ENCODE measurements around the gene BIRC2. TPM values are rescaled to one million over a fixed set of nuclear protein-coding genes. Genes with fewer than 3 reads are reported as not detected.

The BIRC2 gene
- total RNA-seq, 1 donor from 2014 or later = 30.4 TPM

DNA sequence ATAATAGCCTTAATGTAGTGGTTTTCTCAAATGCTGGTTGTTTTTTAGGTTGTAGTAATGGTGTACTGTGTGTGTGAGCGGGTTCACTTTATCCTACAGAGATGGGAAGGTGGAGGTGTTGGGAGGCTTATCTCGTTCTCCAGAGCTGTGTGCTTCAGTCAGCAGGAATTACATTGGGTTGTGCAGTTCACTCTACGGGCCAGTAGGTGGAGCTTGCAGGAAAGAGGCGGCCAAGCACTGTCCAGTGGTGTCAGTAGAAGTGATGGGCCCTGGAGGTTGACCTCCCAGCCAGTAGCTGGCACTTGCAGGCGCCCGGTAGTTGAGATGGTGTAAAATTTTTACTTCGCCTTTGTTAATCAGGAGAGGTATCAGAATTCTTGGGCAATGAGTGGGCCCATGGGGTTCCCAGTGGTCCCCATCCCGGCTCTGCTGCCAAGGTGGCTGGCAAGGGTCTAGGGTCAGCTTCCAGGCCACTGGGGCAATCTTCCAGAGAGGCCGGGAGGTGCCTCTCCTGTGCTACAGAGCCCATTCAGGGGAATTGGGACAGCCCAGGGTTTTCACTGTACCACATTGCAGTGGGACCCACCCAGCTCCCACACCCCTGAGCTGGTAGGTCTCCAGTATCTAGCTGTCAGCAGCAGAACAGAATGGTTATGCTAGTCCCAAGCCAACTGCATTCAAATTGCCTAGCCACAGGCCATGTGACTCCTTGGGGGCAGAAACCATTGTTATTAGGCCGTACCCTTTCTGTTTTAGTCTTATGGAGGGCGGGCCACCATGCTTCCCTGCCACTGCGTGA, 43.9 kb downstream of the BIRC2 start:
- intact Hi-C loops (cut with micrococcal nuclease) = no loop called here
- TF ChIP-seq, protein P1, sequence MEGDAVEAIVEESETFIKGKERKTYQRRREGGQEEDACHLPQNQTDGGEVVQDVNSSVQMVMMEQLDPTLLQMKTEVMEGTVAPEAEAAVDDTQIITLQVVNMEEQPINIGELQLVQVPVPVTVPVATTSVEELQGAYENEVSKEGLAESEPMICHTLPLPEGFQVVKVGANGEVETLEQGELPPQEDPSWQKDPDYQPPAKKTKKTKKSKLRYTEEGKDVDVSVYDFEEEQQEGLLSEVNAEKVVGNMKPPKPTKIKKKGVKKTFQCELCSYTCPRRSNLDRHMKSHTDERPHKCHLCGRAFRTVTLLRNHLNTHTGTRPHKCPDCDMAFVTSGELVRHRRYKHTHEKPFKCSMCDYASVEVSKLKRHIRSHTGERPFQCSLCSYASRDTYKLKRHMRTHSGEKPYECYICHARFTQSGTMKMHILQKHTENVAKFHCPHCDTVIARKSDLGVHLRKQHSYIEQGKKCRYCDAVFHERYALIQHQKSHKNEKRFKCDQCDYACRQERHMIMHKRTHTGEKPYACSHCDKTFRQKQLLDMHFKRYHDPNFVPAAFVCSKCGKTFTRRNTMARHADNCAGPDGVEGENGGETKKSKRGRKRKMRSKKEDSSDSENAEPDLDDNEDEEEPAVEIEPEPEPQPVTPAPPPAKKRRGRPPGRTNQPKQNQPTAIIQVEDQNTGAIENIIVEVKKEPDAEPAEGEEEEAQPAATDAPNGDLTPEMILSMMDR (IDR thresholded peaks at IDR 0.05; ENCODE audit: borderline replicate concordance) = peak; percentile 90
- peak; percentile 43 for DNase-seq
- H3K36me3 ChIP-seq = peaks cover 77% of the 10 kb centered on the region
- H3K27ac ChIP-seq (replicated peaks) = no peak overlapping the region
- peaks cover 8% of the 10 kb centered on the region for H3K4me1 ChIP-seq
- no peak overlapping the region for H3K4me3 ChIP-seq
- no peaks in the 10 kb centered on the region for H3K27me3 ChIP-seq (ENCODE audit: low read depth)
- H3K9me3 ChIP-seq (replicated peaks) = no peaks in the 10 kb centered on the region

DNA sequence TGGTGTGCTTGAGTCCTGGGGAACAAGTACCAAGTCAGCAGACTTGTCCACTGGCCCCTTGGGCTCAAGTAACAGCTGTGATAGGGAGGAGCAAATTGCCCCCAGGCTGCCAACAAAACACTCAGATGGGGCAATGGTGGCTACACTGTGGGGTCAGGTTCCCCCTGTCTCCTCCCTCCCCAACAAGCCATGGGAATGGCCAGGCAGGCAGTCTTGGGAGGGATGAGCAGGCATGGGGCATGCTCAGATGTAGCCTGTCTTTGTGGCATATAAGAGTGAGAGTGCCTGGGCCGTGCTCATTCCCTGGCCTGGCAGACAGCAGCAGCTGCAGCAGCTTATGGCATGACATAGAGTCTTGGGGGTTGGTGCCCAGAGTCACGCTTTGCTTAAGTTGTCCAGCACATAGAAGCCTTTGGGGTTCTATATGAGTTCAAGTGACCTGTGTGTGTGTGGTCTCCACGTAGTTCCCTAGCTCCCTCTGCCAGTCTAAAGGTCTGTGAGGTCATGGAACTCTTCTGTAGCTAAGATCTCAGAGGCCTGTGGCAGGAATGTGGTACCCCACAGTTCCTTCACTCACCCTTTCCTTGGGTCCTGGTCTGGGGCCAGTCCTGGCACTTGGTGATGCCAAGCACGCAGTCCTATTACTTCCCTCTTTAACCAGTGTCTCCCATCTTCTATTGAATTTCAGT, 44.7 kb downstream of the BIRC2 start:
- H3K36me3 ChIP-seq = peaks cover 79% of the 10 kb centered on the region
- TF ChIP-seq, protein P1 (IDR thresholded peaks at IDR 0.05; ENCODE audit: borderline replicate concordance) = no peak
- no peak overlapping the region for H3K27ac ChIP-seq (replicated peaks)
- intact Hi-C loops (cut with micrococcal nuclease) = no loop called here
- DNase-seq = no peak
- no peak overlapping the region for H3K4me3 ChIP-seq
- no peaks in the 10 kb centered on the region for H3K27me3 ChIP-seq (ENCODE audit: low read depth)
- peaks cover 13% of the 10 kb centered on the region for H3K4me1 ChIP-seq
- H3K9me3 ChIP-seq (replicated peaks) = no peaks in the 10 kb centered on the region

DNA sequence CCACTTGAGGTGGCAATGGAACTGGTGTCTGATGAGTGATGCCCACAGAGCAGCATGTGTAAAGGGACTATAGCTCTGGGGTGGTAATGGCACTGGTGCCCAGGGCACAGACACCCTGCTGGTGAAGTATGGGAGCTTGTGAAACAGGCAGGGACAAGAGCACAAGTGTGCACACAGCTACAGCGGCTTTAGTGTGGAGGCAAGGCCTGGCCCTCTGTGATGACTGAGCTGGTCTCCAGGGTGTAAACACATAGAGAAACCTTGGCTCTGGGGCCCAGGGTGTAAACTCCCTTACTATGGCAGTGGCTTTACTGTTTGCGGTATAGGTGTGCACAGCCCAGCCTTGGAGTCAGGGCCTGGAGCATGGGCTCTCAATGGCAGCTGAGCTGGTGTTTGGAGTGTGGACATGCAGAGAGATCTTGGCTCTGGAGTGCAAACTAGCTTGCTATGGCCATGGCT, 46.3 kb downstream of the BIRC2 start:
- TF ChIP-seq, protein P1 (IDR thresholded peaks at IDR 0.05; ENCODE audit: borderline replicate concordance) = no peak
- Histone ChIP-seq H3K36me3 (peaks cover 71% of the 10 kb centered on the region), H3K4me1 (peaks cover 22% of the 10 kb centered on the region), H3K4me3 (no peak overlapping the region), H3K27ac (replicated peaks) (no peak overlapping the region), H3K9me3 (replicated peaks) (no peaks in the 10 kb centered on the region), H3K27me3 (ENCODE audit: low read depth) (no peaks in the 10 kb centered on the region)
- no peak for DNase-seq
- intact Hi-C loops (cut with micrococcal nuclease) = no loop called here

DNA sequence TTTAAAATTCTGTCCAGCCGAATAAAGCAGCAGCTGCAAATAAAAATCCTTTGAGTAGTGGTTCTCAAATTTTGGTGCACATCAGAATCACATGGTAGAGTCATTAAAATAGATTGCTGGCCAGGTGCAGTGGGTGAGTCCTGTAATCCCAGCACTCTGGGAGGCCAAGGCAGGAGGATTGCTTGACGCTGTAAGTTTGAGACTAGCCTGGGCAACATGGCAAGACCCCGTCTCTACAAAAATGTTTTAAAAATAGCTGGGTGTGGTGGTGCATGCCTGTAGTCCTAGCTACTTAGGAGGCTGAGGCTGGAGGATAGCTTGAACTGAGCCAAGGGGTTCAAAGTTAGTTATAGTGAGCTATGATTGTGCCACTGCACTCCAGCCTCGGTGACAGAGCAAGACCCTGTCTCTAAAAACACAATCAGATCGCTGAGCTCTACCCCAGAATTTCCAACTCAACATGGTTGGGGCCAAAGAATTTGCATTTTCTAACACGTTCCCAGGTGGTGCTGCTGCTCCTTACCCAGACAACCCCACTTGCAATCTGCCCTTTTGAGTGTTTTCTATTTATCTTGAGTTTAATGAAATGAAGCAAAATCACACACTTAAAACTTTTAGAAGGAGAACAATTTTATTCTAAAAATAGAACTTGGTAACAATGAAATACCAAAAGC, 48.8 kb downstream of the BIRC2 start:
- Histone ChIP-seq H3K27ac (replicated peaks) (no peak overlapping the region), H3K27me3 (ENCODE audit: low read depth) (no peaks in the 10 kb centered on the region), H3K4me3 (no peak overlapping the region), H3K4me1 (peaks cover 16% of the 10 kb centered on the region), H3K36me3 (peaks cover 77% of the 10 kb centered on the region), H3K9me3 (replicated peaks) (no peaks in the 10 kb centered on the region)
- intact Hi-C loops (cut with micrococcal nuclease) = no loop called here
- TF ChIP-seq, protein P1 (IDR thresholded peaks at IDR 0.05; ENCODE audit: borderline replicate concordance) = no peak
- no peak for DNase-seq

DNA sequence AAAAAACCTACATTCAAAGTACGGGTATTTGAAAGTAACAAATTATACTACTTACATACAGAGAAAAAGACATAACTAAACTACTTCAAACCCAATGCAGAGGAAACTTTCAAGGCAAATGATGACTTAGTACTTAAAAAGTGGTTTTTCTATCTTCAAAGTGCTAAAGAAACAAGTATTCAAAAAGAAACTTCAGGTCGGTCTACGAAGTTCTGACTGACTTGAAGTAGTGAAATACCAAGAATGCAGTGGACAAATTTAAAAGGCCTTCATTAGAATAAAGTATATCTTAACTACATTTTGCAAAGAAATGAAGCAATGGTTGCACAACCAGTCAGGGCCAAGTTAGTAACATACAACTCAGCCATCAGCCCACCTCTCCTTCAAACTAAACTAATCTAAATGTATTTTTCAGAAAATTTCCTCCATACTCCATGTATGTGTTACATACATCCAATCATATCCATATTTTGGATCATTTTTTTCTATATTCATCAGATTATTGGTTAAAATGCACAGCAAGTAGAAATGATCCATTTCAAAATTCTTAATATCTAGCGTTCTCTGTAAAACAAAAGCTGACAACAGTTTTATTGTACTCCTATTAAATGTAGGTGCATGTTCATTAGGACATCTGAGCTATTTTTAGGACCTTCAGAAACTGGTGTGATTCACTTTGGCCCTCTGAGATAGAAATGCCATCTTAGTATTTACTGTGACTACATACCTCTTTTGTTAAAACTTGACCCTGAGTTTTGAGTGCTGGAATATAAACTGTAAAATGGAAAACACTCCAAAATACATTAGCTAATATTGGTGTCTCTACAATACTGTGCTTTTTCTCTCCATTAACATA, 49.9 kb downstream of the BIRC2 start:
- intact Hi-C loops (cut with micrococcal nuclease) = no loop called here
- Histone ChIP-seq H3K9me3 (replicated peaks) (no peaks in the 10 kb centered on the region), H3K27me3 (ENCODE audit: low read depth) (no peaks in the 10 kb centered on the region), H3K36me3 (peaks cover 77% of the 10 kb centered on the region), H3K27ac (replicated peaks) (peak overlapping the region; percentile 39), H3K4me3 (no peak overlapping the region), H3K4me1 (peaks cover 16% of the 10 kb centered on the region)
- TF ChIP-seq, protein P1 (IDR thresholded peaks at IDR 0.05; ENCODE audit: borderline replicate concordance) = no peak
- no peak for DNase-seq
